Measurements from ENCODE around the gene C2CD2.

DNA sequence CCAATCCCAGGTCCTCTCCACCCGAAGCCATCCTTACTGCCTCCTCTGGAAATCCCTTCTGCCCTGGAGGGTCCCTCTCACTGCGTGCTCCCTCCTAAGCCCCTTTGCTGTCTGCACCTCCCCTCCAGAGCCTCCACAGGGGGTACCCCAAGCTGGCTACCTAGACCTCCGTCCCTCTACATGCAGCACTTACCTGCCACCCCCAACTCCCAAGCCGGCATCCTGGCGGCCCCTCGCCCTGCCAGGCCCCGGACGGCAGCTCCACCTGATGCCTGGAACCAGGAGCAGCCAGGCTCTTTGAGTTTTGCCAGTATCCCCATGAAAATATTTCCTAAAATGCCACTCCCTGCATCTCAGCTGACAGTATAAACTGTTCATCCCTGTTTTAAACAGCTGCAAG, 78.7 kb downstream of the C2CD2 start:
- TF ChIP-seq, protein P1, sequence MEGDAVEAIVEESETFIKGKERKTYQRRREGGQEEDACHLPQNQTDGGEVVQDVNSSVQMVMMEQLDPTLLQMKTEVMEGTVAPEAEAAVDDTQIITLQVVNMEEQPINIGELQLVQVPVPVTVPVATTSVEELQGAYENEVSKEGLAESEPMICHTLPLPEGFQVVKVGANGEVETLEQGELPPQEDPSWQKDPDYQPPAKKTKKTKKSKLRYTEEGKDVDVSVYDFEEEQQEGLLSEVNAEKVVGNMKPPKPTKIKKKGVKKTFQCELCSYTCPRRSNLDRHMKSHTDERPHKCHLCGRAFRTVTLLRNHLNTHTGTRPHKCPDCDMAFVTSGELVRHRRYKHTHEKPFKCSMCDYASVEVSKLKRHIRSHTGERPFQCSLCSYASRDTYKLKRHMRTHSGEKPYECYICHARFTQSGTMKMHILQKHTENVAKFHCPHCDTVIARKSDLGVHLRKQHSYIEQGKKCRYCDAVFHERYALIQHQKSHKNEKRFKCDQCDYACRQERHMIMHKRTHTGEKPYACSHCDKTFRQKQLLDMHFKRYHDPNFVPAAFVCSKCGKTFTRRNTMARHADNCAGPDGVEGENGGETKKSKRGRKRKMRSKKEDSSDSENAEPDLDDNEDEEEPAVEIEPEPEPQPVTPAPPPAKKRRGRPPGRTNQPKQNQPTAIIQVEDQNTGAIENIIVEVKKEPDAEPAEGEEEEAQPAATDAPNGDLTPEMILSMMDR (IDR thresholded peaks at IDR 0.05) = no peak
- no peak for TF ChIP-seq EZH2 (IDR thresholded peaks at IDR 0.05; ENCODE audit: borderline replicate concordance, insufficient read depth, low read depth, low read length, poor library complexity, severe bottlenecking)
